Liver (tissue), 9 donors: ENCODE data around the gene MS4A1. TPM values are rescaled to one million over a fixed set of nuclear protein-coding genes. Genes with fewer than 3 reads are reported as not detected.
"Not testable (repeated sequence)": the region's sequence is repeated elsewhere in the genome, so short reads cannot be mapped to it uniquely, and the experiment has no call there.

Source experiments
- DNase-seq: peaks from one replicate; pipeline ENCODE4 v3.0.0-alpha.2; 2017; ENCODE audit warnings: low spot score
- H3K27ac ChIP-seq, 2 donors: one replicate each; pipeline ENCODE4 v1.7.0; 2013; ENCODE audit warnings: inconsistent platforms in 2 of 2, low read length in 2 of 2, control low read depth in 1 of 2, low read depth in 1 of 2, mild to moderate bottlenecking in 1 of 2
- H3K27me3 ChIP-seq, 4 donors: one replicate each; pipeline versions ENCODE4 v1.6.1 to v1.7.0; 2013; ENCODE audit warnings: low read length in 3 of 4, inconsistent platforms in 1 of 4, mild to moderate bottlenecking in 1 of 4, moderate library complexity in 1 of 4; ENCODE audit not compliant: control insufficient read depth in 4 of 4, insufficient read depth in 4 of 4
- H3K36me3 ChIP-seq, 4 donors: one replicate each; pipeline versions ENCODE4 v1.6.1 to v1.7.0; 2013; ENCODE audit warnings: low read length in 3 of 4, mild to moderate bottlenecking in 3 of 4, low read depth in 1 of 4, moderate library complexity in 1 of 4; ENCODE audit not compliant: control insufficient read depth in 4 of 4, insufficient read depth in 3 of 4
- H3K4me1 ChIP-seq, 4 donors: one replicate each; pipeline versions ENCODE4 v1.6.1 to v1.7.0; 2013; ENCODE audit warnings: low read length in 3 of 4, mild to moderate bottlenecking in 3 of 4, moderate library complexity in 1 of 4; ENCODE audit not compliant: control insufficient read depth in 4 of 4, insufficient read depth in 4 of 4
- H3K4me3 ChIP-seq, 3 donors: one replicate each; pipeline versions ENCODE4 v1.6.1 to v1.7.0; 2013; ENCODE audit warnings: low read length in 3 of 3, control low read depth in 1 of 3, low read depth in 1 of 3, mild to moderate bottlenecking in 1 of 3
- H3K9ac ChIP-seq, 2 donors: one replicate each; pipeline ENCODE4 v1.7.0; 2013; ENCODE audit warnings: low read length in 2 of 2, mild to moderate bottlenecking in 2 of 2, moderate library complexity in 2 of 2, control low read depth in 1 of 2, low read depth in 1 of 2
- H3K9me3 ChIP-seq, 4 donors: one replicate each; pipeline versions ENCODE4 v1.6.1 to v1.7.0; 2013; ENCODE audit warnings: low read length in 3 of 4; ENCODE audit not compliant: control insufficient read depth in 4 of 4
- CTCF ChIP-seq: fragments of 150-350 bp; IDR thresholded peaks from 2 replicates; pipeline ENCODE4 v1.5.1; 2017; ENCODE audit warnings: improper control_type of control experiment, low read depth, low read length; ENCODE audit not compliant: missing input control
- EGR1 ChIP-seq, 2 donors: IDR thresholded peaks; 2 replicates each; pipeline ENCODE4 v1.6.1; 2016 to 2018; ENCODE audit warnings: antibody characterized with exemption in 2 of 2, low read depth in 2 of 2
- FOXA1 ChIP-seq: IDR thresholded peaks from 2 replicates; pipeline ENCODE4 v1.6.1; 2016; ENCODE audit warnings: antibody characterized with exemption
- FOXA2 ChIP-seq: IDR thresholded peaks from 2 replicates; pipeline ENCODE4 v1.6.1; 2016; ENCODE audit warnings: antibody characterized with exemption
- HNF4A ChIP-seq, 2 donors: conservative IDR thresholded peaks; 2 replicates each; pipeline ENCODE4 v1.6.1; 2016; ENCODE audit warnings: antibody characterized with exemption in 2 of 2, mild to moderate bottlenecking in 2 of 2
- HNF4G ChIP-seq: IDR thresholded peaks from 2 replicates; pipeline ENCODE4 v1.6.1; 2016; ENCODE audit warnings: antibody characterized with exemption
- MAX ChIP-seq: IDR thresholded peaks from 2 replicates; pipeline ENCODE4 v1.6.1; 2016; ENCODE audit warnings: antibody characterized with exemption
- NR2F2 ChIP-seq: IDR thresholded peaks from 2 replicates; pipeline ENCODE4 v1.6.1; 2016; ENCODE audit warnings: antibody characterized with exemption
- RAD21 ChIP-seq, 2 donors: IDR thresholded peaks; 2 replicates each; pipeline ENCODE4 v1.6.1; 2016; ENCODE audit warnings: antibody characterized with exemption in 2 of 2, mild to moderate bottlenecking in 2 of 2
- REST ChIP-seq: IDR thresholded peaks from 2 replicates; pipeline ENCODE4 v1.6.1; 2016; ENCODE audit warnings: antibody characterized with exemption, mild to moderate bottlenecking
- TAF1 ChIP-seq: conservative IDR thresholded peaks from 2 replicates; pipeline ENCODE4 v1.6.1; 2016; ENCODE audit warnings: antibody characterized with exemption, mild to moderate bottlenecking
- YY1 ChIP-seq: IDR thresholded peaks from 2 replicates; pipeline ENCODE4 v1.6.1; 2016; ENCODE audit warnings: antibody characterized with exemption, mild to moderate bottlenecking
- WGBS: extraction: QIAGEN DNeasy Blood & Tissue Kit; methylation state at CpG from one replicate; pipeline ENCODE4 v1.1.7; 2013; 5-methylcytosine and 5-hydroxymethylcytosine counted together
- polyA plus RNA-seq, 2 donors: library from polyadenylated mRNA; stranded (reverse) in 1 of 2; unstranded in 1 of 2; fragments of 200-250 nt in 1 of 2; fragments of >200 nt in 1 of 2; fragmentation: Nextera tagmentation in 1 of 2; extraction: Ambion mirVana in 1 of 2; gene quantifications; one replicate each; pipeline versions ENCODE4 v1.2.1 to v1.2.3, GENCODE V29; 2013 to 2015
- total RNA-seq, 2 donors: library from RNA; depleted of rRNA; stranded (reverse); fragments of >200 nt; gene quantifications; one replicate each; pipeline ENCODE4 v1.2.3, GENCODE V29; 2014
- TF ChIP-seq, protein P1 (sequence below): IDR thresholded peaks from 2 replicates; pipeline ENCODE4 v1.6.1; 2016; ENCODE audit warnings: antibody characterized with exemption
- donor health status: healthy.
- donor health status: healthy.
- donor health status: healthy.
- donor health status: healthy.
- donor health status: healthy.

MS4A1 gene
- total and polyA plus RNA-seq, 4 donors = 0.12 to 3.3 (median 1.2) TPM

GRCh38 chr11:60447846-60448245 is 7.8 kb upstream of the MS4A1 start:
- H3K4me1 ChIP-seq = peaks cover 0 to 2% (median 0%) of the 10 kb centered on the region in 4 donors
- no peaks in the 10 kb centered on the region for H3K36me3 ChIP-seq
- H3K4me3 ChIP-seq = no peak overlapping the region
- H3K27ac ChIP-seq = no peak overlapping the region
- no peak overlapping the region for H3K9ac ChIP-seq
- no peaks in the 10 kb centered on the region for H3K27me3 ChIP-seq
- peaks cover 0 to 2% (median 0%) of the 10 kb centered on the region in 4 donors for H3K9me3 ChIP-seq
- TF ChIP-seq MAX (no peak), FOXA2 (no peak), REST (no peak), NR2F2 (no peak), TAF1 (no peak), CTCF (no peak), HNF4G (no peak), RAD21 (IDR thresholded peaks at IDR 0.05) (no peak), HNF4A (conservative IDR thresholded peaks at IDR 0.05) (no peak), EGR1 (IDR thresholded peaks at IDR 0.05; ENCODE audit: low read depth in 2 of 2) (no peak), FOXA1 (no peak), YY1 (no peak)
- TF ChIP-seq, protein P1, sequence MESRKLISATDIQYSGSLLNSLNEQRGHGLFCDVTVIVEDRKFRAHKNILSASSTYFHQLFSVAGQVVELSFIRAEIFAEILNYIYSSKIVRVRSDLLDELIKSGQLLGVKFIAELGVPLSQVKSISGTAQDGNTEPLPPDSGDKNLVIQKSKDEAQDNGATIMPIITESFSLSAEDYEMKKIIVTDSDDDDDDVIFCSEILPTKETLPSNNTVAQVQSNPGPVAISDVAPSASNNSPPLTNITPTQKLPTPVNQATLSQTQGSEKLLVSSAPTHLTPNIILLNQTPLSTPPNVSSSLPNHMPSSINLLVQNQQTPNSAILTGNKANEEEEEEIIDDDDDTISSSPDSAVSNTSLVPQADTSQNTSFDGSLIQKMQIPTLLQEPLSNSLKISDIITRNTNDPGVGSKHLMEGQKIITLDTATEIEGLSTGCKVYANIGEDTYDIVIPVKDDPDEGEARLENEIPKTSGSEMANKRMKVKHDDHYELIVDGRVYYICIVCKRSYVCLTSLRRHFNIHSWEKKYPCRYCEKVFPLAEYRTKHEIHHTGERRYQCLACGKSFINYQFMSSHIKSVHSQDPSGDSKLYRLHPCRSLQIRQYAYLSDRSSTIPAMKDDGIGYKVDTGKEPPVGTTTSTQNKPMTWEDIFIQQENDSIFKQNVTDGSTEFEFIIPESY = no peak
- DNase-seq = no peak

- not testable (repeated sequence) for H3K9me3 ChIP-seq, H3K4me1 ChIP-seq, DNase-seq, H3K27me3 ChIP-seq, H3K4me3 ChIP-seq, H3K9ac ChIP-seq, H3K27ac ChIP-seq, H3K36me3 ChIP-seq
- WGBS = 97% methylated on average over 32 of the region's 32 CpGs
Observed at GRCh38 chr11:60451185-60451584, 4.5 kb upstream of the MS4A1 start.
